Measurements from ENCODE around the gene MYO1E.
A peak's percentile ranks its signal among the peaks of the same experiment; 100 is the strongest.

Gene MYO1E

DNA sequence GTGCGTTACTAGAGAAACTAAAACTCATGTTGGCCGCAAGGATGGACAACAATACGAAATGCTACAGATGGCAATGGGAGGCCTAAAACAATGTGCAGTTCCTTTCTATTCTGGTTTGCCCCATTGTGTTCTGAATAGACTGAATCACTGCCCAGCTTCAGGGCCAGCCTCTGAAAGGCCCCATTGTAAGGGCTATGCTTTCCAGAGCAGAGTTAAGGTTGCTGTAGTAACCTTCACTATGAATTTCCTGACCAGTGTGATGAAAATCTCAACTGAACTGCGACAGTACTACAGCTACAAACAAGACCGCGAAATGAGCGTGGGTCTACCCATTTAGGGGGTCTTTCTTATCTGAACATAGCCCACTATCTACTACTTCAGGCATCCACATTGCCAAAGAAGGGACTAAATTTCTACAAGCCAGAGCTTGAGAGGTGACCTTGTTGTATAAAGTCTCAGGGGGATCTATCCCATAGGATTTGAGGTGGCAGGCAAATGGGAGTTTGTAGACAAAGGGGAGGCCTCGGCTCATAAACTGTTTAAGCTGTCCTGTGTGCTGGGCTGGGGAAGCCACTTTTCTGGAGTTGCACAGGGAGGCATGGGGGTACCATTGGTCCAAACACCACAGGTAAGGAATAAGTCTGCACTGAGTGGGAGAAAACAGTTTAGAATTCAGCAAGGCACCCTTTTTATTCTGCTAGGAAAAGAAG lies 80.1 kb downstream of the MYO1E start:
- Histone ChIP-seq H3K9me3 (ENCODE audit: control insufficient read depth, insufficient read depth, low read length) (no peaks in the 10 kb centered on the region), H3K4me3 (ENCODE audit: low read length) (no peak overlapping the region), H3K4me2 (ENCODE audit: low read length) (no peak overlapping the region), H3K9me2 (replicated peaks; ENCODE audit: control insufficient read depth, low read length) (no peaks in the 10 kb centered on the region), H4K20me1 (ENCODE audit: control insufficient read depth, insufficient read depth, low read depth, low read length) (no peaks in the 10 kb centered on the region), H3K36me3 (ENCODE audit: control insufficient read depth, low read length) (no peaks in the 10 kb centered on the region), H3K27ac (ENCODE audit: low read depth, low read length) (no peak overlapping the region), H3K4me1 (ENCODE audit: control insufficient read depth, low read length) (peaks cover 28% of the 10 kb centered on the region), H3F3A (ENCODE audit: control insufficient read depth, insufficient read depth) (no peaks in the 10 kb centered on the region), H3K79me2 (ENCODE audit: control insufficient read depth, low read length) (peaks cover 28% of the 10 kb centered on the region), H3K27me3 (ENCODE audit: control insufficient read depth, low read length) (no peaks in the 10 kb centered on the region)
- no peak for TF ChIP-seq CTCF (IDR thresholded peaks at IDR 0.05; ENCODE audit: low read depth, low read length, poor library complexity, severe bottlenecking)
- TF ChIP-seq EZH2phosphoT487 (IDR thresholded peaks at IDR 0.05; ENCODE audit: borderline replicate concordance, low read length), result no peak

GRCh38 chr15:59291213-59291549 lies 81.5 kb downstream of the MYO1E start:
- Histone ChIP-seq H3K4me1 (ENCODE audit: control insufficient read depth, low read length) (peaks cover 23% of the 10 kb centered on the region), H3K36me3 (ENCODE audit: control insufficient read depth, low read length) (no peaks in the 10 kb centered on the region), H3K79me2 (ENCODE audit: control insufficient read depth, low read length) (peaks cover 26% of the 10 kb centered on the region), H3K9me3 (ENCODE audit: control insufficient read depth, insufficient read depth, low read length) (no peaks in the 10 kb centered on the region), H3K27me3 (ENCODE audit: control insufficient read depth, low read length) (no peaks in the 10 kb centered on the region), H3F3A (ENCODE audit: control insufficient read depth, insufficient read depth) (no peaks in the 10 kb centered on the region), H3K4me2 (ENCODE audit: low read length) (peak overlapping the region; percentile 50), H4K20me1 (ENCODE audit: control insufficient read depth, insufficient read depth, low read depth, low read length) (no peaks in the 10 kb centered on the region), H3K4me3 (ENCODE audit: low read length) (0 out of 2 replicates have a peak overlapping the region, but pooled peaks have one; percentile 34), H3K27ac (ENCODE audit: low read depth, low read length) (no peak overlapping the region), H3K9me2 (replicated peaks; ENCODE audit: control insufficient read depth, low read length) (no peaks in the 10 kb centered on the region)
- TF ChIP-seq EZH2phosphoT487 (IDR thresholded peaks at IDR 0.05; ENCODE audit: borderline replicate concordance, low read length) (no peak), CTCF (IDR thresholded peaks at IDR 0.05; ENCODE audit: low read depth, low read length, poor library complexity, severe bottlenecking) (no peak)

DNA sequence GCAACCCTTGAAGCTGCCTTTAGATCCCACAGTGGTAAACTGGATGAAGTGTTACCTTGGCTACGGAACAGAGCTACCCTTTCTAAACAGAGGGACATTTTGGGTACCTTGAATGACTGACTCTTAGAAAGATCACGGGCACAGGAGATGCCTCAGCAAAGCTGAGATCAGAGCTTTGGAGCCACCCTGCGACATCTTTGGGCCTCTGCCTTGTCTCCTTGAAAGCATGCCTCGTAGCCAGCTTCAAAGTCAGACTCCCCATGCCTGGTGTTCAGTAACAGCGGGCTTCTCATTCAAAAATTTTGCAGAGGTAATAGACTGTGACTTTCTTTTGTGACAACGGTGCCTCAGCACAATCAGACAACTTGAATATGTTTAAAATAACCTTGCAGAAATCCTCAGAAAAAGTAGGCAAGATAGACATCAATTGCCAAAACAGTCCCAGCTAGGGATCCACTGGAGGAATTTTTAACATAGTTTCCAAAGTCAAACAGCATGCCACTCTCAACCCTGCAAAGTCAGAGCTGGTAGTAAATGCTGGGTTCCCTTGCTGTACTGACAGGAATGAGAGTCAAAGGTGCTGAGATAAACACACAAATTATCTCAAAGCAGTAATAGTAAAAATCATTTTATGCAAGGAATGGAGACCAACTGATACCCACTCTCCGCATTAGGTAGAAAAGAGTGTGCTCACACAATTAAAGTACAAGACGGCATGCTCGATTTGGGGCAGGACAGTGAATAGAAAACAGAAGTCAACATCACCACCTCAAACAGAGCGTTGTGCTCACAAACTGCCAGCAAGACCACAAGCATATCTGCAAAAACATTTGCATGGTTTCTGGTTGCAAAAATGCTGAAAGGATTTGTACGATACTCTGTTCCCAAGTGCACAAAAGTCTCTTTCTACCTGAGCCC lies 82.1 kb downstream of the MYO1E start:
- H3K27ac ChIP-seq (ENCODE audit: low read depth, low read length), result no peak overlapping the region
- H3K4me3 ChIP-seq (ENCODE audit: low read length), result 0 out of 2 replicates have a peak overlapping the region, but pooled peaks have one; percentile 34
- H4K20me1 ChIP-seq (ENCODE audit: control insufficient read depth, insufficient read depth, low read depth, low read length), result no peaks in the 10 kb centered on the region
- peaks cover 26% of the 10 kb centered on the region for H3K79me2 ChIP-seq (ENCODE audit: control insufficient read depth, low read length)
- TF ChIP-seq EZH2phosphoT487 (IDR thresholded peaks at IDR 0.05; ENCODE audit: borderline replicate concordance, low read length), result no peak
- TF ChIP-seq CTCF (IDR thresholded peaks at IDR 0.05; ENCODE audit: low read depth, low read length, poor library complexity, severe bottlenecking), result no peak
- no peaks in the 10 kb centered on the region for H3K27me3 ChIP-seq (ENCODE audit: control insufficient read depth, low read length)
- no peaks in the 10 kb centered on the region for H3F3A ChIP-seq (ENCODE audit: control insufficient read depth, insufficient read depth)
- no peaks in the 10 kb centered on the region for H3K9me3 ChIP-seq (ENCODE audit: control insufficient read depth, insufficient read depth, low read length)
- no peaks in the 10 kb centered on the region for H3K9me2 ChIP-seq (replicated peaks; ENCODE audit: control insufficient read depth, low read length)
- H3K36me3 ChIP-seq (ENCODE audit: control insufficient read depth, low read length), result no peaks in the 10 kb centered on the region
- H3K4me2 ChIP-seq (ENCODE audit: low read length), result peak overlapping the region; percentile 50
- H3K4me1 ChIP-seq (ENCODE audit: control insufficient read depth, low read length), result peaks cover 23% of the 10 kb centered on the region
